Astrocyte (in vitro differentiated cells and primary cell): ENCODE measurements around the gene ADGRB2.

Experiments
- EZH2 ChIP-seq: IDR thresholded peaks from 2 replicates; pipeline ENCODE4 v1.6.1; 2012; ENCODE audit warnings: mild to moderate bottlenecking, low read length, inconsistent platforms; ENCODE audit not compliant: insufficient read depth
- TF ChIP-seq, protein P1 (sequence below): IDR thresholded peaks from 2 replicates; pipeline ENCODE4 v1.5.1; 2011; ENCODE audit warnings: low read depth, mild to moderate bottlenecking, inconsistent platforms, low read length, moderate library complexity; ENCODE audit not compliant: insufficient read depth

DNA sequence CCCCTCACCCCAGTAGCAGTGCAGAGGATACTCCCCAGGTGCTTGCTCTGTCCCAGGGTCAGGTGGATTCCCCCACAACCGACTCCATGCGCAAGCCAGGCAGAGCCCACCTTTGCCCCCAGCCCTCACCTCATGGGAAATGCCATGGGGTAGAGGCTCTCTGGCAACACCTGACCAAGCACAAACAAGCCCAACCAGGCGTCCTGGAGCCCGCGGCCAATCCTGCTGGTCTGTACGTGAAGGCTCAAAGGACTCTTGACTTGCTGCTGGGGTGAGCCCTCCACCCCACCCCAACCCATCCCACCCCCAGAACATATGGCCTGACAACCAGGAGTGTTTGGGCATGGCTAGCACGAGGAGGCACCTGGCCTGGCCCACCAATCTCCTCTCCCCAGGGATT lies 1.8 kb downstream of the ADGRB2 start:
- TF ChIP-seq, protein P1, sequence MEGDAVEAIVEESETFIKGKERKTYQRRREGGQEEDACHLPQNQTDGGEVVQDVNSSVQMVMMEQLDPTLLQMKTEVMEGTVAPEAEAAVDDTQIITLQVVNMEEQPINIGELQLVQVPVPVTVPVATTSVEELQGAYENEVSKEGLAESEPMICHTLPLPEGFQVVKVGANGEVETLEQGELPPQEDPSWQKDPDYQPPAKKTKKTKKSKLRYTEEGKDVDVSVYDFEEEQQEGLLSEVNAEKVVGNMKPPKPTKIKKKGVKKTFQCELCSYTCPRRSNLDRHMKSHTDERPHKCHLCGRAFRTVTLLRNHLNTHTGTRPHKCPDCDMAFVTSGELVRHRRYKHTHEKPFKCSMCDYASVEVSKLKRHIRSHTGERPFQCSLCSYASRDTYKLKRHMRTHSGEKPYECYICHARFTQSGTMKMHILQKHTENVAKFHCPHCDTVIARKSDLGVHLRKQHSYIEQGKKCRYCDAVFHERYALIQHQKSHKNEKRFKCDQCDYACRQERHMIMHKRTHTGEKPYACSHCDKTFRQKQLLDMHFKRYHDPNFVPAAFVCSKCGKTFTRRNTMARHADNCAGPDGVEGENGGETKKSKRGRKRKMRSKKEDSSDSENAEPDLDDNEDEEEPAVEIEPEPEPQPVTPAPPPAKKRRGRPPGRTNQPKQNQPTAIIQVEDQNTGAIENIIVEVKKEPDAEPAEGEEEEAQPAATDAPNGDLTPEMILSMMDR = no peak
- TF ChIP-seq EZH2 = no peak
